ENCODE data around the gene ZBTB45.
"Not testable (repeated sequence)": the region's sequence is repeated elsewhere in the genome, so short reads cannot be mapped to it uniquely, and the experiment has no call there.

The ZBTB45 gene

GRCh38 chr19:58554494-58555368 lies 35.1 kb upstream of the ZBTB45 start, which contains the start of gene CHMP2A:
Gene CHMP2A, minus strand, starts transcription at chr19:58555105. Its CDS starts 893 bp downstream, at chr19:58554212.
- no peak for DNase-seq

DNA sequence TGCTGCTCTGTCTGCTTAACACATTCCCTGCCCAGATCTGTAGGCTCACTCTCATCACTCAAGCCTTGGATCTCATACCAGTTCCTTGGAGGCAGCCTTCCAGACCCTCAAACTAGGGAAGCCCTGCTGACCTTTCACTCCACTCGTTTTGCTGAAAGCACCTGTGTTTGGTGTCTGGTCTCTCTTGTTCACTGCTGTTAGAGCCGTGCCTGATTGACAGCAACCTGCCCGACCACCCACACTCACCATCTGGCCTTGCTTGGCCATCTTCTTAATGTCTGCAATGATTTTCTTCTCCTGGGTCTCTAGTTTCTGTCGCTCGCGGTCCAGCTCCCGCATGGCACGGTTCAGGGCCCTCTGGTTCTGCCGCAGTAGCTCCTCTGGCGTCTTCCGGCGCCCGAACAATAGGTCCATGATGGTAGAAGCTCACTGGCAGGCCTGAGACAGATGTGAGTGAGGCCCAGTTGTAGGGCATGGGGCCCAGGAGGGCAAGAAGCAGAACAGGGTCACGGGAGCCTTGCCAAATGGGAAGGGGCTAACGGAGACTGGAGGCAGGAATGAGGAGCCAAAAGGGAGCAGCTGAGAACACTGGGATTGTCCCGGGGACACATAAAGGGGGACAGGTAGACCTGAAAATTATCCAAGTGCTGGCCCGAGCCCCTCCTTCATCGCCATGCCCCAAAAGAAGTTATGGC lies 34.3 kb upstream of the ZBTB45 start:
- no peak for DNase-seq

- DNase-seq = no peak
These were observed 33.0 kb upstream of the ZBTB45 start for GRCh38 chr19:58552655-58553054.

DNA sequence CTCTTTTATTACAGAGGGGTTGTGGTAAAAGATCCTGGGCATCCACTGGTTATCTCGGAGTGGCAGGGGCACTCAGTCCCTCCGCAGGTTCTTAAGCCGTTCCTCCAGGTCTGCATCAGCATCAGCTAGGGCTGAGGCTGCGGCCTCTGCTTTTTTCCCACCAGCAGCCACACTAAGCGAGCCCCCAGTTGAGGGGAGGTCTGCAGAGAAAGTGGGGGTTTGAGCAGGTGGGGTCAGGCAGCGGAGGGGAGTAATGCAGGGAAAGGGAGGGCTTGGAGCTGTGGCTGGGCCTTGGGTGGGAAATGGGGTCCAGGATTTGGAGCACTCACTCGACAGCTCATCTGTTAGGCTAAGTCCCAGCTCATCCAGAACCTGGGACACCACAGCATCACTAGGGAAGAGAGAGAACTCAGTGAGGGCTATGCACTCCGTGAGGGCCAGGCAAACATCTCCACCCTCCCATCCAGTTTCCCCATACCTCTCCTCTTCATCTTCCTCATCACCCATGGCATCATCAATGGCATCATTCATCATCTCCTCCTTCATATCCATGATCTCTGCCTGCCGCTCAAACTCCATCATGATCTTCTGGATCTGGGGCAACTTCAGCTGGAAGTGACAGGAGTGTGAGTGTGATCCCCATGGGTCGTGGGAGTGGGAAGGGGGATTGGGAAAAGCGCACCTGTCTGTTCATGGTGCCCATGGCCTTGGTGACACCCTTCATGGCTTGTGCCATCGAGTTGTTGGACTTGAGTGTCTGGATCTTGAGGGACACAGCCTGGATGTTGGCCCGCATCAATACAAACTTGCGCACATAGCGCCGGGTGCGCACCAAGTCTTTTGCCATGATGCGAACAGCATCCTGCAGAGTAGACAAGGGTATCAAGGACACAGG lies 32.2 kb upstream of the ZBTB45 start:
- DNase-seq = no peak

- no peak for DNase-seq
These were observed 31.5 kb upstream of the ZBTB45 start for GRCh38 chr19:58551123-58551497.

DNA sequence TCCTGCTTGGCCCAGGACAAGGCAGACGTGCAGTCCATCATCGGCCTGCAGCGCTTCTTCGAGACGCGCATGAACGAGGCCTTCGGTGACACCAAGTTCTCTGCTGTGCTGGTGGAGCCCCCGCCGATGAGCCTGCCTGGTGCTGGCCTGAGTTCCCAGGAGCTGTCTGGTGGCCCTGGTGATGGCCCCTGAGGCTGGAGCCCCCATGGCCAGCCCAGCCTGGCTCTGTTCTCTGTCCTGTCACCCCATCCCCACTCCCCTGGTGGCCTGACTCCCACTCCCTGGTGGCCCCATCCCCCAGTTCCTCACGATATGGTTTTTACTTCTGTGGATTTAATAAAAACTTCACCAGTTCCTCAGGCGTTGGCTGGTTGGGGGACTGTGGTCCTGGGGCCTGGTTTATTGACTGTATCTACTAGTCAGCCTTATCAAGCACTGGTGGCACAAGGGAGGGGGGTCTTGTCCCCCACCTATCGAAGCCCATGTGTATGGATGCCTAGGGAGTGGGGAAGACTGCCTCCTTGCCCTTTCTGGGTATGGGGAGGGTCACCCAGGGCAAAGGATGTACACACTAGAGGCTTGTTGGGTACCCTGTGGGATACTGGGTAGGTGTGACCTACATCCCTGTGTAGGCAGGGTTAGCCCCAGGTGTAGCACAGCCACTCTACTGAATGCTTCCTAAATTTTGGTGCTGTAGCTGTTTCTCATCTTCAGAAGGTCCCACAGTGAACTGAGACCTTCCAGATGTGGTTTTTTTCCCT lies 30.9 kb upstream of the ZBTB45 start:
- no peak for DNase-seq

GRCh38 chr19:58549664-58550361 lies 30.2 kb upstream of the ZBTB45 start:
- no peak for DNase-seq

DNA sequence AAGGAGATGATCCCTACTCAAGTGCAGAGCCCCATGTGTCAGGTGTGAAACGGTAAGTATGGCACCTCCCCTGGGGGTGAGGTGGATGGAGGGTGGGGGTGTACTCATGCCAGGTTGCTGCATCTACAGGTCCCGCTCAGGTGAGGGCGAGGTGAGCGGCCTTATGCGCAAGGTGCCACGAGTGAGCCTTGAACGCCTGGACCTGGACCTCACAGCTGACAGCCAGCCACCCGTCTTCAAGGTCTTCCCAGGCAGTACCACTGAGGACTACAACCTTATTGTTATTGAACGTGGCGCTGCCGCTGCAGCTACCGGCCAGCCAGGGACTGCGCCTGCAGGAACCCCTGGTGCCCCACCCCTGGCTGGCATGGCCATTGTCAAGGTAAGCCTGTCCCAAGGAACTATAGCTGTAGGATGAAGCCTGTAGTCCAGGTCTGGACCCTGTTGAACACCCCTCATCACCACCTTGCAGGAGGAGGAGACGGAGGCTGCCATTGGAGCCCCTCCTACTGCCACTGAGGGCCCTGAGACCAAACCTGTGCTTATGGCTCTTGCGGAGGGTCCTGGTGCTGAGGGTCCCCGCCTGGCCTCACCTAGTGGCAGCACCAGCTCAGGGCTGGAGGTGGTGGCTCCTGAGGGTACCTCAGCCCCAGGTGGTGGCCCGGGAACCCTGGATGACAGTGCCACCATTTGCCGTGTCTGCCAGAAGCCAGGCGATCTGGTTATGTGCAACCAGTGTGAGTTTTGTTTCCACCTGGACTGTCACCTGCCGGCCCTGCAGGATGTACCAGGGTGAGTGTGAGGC lies 29.5 kb upstream of the ZBTB45 start:
- DNase-seq = no peak

- DNase-seq = no peak
These were observed 28.0 kb upstream of the ZBTB45 start for GRCh38 chr19:58547323-58548312.

DNA sequence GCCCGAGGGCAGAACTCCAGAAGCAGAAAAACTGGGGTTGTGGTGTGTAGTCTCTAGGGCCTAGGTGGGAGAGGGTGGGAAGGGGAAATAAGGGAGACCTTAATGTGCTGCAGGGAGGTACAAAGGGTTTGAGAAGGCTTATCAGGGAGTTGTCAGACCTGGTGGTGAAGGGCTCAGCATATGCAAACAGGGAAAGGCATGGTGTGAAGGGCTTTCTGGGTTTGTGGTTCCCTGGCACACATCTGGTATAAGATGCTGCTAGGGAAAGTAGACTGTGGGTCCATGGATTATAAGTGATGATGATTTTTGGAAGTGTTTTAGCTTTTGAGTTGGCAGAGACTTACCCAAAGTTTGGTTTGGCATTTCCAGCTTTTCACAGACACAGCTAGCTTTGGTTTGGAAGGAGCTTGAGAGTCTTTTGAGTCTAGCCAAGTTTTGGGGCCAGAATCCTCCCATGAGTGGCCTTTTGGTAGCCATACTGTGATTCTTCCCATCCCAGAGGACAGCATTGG lies 26.5 kb upstream of the ZBTB45 start:
- no peak for DNase-seq

DNA sequence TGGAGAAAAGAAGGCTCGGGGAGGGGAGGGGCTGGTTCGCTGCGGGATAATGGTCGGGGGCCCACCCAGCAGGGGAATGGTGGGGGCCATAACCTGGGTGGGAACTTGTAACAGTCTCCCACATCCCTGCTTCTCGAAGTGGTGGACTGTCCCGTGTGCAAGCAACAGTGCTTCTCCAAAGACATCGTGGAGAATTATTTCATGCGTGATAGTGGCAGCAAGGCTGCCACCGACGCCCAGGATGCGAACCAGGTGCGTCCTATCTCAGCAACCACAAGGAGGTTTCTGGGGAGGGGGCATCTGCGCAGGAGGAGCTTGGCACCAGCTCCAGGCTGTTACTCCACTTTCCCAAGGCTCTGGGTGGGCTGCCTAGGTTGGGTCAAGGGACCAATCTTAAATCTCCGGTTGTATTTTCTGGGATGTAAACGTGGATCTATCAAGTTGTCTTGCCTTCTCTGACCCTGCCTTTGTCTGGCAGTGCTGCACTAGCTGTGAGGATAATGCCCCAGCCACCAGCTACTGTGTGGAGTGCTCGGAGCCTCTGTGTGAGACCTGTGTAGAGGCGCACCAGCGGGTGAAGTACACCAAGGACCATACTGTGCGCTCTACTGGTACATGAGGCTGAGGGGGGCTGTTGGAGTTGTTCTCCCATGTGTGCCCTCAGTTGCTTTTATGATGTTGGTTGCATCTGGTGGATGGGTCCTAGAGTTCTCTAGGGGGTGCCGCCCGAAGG lies 25.8 kb upstream of the ZBTB45 start:
- DNase-seq = no peak

GRCh38 chr19:58544591-58545285 lies 25.1 kb upstream of the ZBTB45 start:
- no peak for DNase-seq

DNA sequence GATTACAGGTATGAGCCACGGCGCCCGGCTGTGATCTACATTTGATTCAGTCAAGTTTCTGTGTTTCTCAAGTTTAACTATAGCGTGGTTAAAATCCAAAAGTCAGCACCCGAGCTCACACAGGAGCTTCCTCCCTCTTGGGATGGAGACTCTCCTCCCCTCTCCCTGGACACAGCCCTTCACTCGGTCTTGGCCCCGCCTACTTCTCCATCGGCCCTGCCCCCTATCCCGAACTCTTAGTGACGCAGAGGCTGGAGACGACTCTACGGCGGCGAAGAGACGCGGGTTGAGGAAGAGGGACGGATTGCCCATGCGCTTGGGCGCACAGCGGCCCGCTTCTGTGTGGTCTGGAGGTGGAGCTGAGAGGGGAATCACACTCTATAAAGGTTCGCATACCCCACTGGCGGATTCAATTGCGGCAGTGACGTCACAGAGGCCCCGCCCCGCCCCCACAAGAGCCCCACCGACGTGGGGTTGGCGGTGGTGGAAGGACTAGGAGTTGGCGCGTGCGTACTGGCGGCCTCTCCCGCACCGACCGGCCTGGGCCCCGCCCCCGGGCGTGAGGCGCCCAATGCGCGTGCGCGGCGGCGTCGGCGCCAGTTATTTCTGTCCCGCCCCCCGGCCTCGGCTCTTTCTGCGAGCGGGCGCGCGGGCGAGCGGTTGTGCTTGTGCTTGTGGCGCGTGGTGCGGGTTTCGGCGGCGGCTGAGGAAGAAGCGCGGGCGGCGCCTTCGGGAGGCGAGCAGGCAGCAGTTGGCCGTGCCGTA lies 24.4 kb upstream of the ZBTB45 start, which contains the start of gene TRIM28:
Gene TRIM28 (plus strand): TSS at position 239 of the 765 bp plus-strand sequence. CDS start 694 bp downstream, outside the sequence.
- DNase-seq = no peak

- not testable (repeated sequence) for DNase-seq
These were observed 23.2 kb upstream of the ZBTB45 start for GRCh38 chr19:58542641-58543372.

DNA sequence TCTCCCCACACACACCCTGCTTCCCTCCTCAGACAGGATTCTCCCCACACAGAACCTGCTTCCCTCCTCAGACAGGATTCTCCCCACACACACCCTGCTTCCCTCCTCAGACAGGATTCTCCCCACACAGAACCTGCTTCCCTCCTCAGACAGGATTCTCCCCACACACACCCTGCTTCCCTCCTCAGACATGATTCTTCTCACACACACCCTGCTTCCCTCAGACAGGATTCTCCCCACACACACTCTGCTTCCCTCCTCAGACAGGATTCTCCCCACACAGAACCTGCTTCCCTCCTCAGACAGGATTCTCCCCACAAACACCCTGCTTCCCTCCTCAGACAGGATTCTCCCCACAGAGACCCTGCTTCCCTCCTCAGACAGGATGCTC lies 19.6 kb upstream of the ZBTB45 start:
- DNase-seq = not testable (repeated sequence)

Data from AML-193 (cell line).